HL-60/S4 treated with retinoic acid at 250 ng/mL for 4 days and 3 days (cell line): ENCODE measurements around the gene PTK7.
"Not testable (repeated sequence)": the region's sequence is repeated elsewhere in the genome, so short reads cannot be mapped to it uniquely, and the experiment has no call there.

Source experiments
- in situ Hi-C: fragments of 300-500 bp; cut with MboI; formaldehyde crosslinking; loops from 2 replicates; pipeline ENCODE4 v1.7.0; 2022; ENCODE audit warnings: low sequenced_read_pairs

PTK7 gene

DNA sequence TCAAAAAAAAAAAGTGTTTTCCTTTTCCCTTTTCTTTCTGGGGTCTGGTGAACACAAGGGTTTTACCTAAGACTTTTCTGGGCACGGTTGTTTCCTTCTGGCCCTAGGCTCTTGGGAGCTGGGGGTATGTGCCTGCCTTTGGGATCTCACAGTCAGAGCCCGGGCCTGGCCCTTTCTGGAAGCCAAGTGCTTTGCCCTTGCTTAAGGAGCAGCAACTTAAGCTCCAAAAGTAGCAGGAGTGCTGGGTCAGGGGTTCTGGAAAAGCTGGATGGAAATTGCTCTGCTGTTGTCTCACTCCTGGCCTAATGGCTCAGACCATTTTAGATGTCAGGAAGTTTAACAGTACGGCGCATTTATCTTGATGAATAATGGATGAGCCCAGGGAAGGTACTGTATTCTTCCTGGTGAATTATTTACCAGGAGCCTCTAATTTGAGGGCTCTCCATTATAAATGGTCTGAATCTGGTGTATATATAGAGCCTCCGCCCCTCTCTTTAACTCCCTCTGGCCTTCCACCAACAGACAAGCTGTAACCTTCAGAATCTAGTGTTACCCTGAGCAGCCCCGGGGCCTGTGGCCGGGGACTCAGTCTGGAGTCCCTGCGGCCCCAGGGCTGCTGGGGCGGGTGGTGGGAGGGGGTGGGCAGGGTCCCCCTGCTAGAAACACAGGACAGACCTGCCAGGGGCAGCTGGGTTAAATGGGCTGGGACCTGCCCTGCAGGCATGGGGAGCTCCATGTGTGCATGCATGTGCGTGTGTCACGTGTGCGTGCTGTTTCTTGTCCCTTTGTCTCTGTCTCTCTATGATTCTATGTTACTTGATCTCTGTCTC is 37.5 kb downstream of the PTK7 start:
- in situ Hi-C loops = no loop called here

DNA sequence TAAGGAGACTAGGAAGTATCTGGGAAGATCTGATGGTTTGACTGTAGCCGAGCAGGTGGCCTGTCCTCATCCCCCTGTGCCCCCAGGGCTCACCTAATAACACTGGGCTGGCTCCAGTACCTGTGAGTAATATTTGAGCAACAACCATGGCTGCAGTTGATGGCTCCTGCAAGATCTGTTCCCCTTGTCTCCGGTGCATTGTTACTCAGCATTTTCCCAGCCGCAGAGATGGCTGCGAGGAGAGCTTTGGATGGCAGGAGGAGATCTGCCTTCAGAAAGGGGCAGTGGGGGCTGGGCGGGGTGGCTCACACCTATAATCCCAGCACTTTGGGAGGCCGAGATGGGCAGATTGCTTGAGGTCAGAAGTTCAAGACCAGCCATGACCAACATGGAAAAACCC is 39.3 kb downstream of the PTK7 start:
- in situ Hi-C loops = no loop called here

GRCh38 chr6:43117466-43117865 is 41.4 kb downstream of the PTK7 start:
- in situ Hi-C loops = not testable (repeated sequence)

DNA sequence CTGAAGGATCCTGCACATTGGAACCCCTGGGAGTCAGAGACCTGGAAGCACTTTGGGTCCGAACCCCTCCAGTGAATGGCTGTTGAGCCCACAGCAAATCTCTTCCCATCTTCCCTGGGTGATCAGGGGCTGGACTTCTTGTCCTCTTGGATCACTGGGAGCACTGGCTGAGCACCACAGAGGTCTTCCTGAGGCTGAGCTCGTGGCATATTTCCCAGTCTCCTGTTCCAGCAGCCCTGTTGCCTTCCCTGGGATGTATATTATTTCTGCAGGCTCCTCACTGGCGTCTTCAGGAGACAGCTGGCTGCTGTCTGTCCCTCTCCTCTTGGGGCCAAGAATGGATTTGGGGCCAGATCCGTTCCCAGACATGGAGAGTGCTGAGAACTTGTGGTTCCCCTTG is 43.4 kb downstream of the PTK7 start:
- in situ Hi-C loops = no loop called here

- in situ Hi-C loops = no loop called here
These were observed 44.1 kb downstream of the PTK7 start for GRCh38 chr6:43120101-43120763.

DNA sequence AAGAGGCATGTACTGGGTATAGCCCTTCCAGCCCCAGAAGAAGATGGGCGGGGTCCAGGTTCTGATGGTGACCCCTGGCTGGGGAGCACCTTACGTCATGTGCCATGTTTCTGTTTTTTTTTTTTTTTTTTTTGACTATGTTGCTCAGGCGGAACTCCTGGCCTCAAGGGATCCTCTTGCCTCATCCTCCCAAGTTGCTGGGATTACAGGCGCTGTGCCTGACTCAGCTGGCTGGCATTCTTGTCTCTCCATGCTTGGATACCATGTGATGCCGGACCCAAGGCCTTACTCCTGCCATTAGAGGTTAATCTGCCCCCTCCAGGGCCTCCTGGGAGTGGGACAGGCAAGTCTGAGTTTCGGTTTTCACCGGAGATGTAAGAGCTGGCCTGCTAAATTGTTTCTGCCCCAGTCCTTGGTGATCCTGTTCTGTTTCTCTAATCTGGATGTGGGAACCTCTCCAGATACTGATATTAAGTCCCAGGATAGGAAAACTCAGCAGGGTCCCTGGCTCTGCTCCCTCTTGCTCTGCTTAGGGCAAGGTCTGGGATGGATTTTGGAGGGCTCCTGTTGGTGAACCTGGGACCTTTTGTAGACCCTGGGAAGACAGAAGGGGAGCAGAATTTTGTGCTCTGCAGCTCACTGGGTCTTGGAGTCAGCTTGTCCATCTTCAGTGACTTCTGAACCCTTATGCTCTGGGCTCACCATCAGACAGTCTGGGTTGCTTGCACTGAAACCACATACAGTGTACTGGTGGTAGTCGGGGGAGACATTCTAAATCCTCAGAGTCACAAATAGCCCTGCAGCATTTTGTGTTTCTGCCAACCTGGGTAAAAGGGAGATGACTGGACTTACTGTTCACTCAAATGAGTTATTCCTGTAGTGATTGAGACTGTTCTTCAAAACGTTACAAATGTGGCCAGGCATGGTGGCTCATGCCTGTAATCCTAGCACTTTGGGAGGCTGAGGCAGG is 45.1 kb downstream of the PTK7 start:
- in situ Hi-C loops = no loop called here

DNA sequence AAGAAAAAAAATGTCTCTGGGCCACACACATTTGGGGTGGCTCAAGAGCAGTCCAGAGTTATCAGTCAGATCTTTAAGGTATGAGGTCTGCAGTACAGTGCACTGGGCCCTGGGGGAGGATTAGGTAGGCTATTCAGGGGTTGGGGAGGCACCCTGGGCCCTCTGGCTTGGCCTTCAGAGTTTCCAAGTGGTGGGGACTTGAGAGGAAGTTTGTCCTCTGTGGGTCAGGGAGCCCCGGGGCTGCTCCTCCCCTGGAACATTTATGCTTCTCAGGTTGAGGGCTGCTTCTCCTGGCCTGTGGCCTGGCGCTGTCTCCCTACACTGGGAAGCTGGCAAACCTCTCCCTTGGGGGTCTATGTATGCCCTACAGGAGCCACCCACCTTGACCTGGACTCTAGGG is 46.0 kb downstream of the PTK7 start:
- in situ Hi-C loops = no loop called here

DNA sequence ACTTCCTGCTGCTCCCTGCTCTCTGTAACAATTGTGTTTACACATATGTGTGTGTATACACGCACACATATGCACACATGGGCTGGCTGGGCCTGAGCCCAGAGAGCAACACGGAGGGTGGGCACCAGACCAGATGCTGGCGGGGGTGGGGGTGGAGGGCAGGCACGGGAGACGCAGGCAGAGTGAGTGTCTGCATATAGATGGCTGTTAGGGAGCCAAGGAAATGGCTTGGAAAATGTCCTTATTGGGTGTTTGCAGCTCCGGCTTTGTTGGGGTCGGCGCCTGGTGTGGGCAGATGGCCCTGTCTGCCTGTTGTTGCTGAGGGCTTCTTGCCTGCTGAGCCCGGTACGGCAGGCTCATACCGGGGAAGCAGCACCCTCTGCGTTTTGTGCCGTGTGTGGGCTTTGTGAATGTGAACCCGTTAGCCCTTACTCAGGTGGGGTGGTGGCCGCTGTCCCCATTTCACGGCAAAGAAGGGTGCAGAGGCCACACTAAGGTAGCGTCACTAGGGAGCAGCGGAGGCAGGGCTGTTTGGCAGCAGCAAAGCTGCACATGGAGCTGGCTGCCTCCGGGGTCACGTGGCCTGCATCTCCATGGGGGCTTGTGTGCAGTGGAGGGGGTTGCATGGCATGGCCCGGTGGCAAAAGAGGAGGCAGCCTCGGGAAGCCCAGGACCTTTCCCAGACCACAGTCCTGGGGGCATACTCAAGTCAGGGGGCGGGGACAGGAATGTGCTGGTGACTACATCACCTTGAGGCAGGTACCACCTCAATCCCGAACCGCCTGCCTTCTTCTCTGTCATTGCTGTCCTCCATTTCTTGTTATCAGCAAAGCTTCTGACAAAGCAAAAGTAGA is 47.6 kb downstream of the PTK7 start:
- in situ Hi-C loops = no loop called here

- in situ Hi-C loops = no loop called here
These were observed 48.4 kb downstream of the PTK7 start for GRCh38 chr6:43124481-43124880.

DNA sequence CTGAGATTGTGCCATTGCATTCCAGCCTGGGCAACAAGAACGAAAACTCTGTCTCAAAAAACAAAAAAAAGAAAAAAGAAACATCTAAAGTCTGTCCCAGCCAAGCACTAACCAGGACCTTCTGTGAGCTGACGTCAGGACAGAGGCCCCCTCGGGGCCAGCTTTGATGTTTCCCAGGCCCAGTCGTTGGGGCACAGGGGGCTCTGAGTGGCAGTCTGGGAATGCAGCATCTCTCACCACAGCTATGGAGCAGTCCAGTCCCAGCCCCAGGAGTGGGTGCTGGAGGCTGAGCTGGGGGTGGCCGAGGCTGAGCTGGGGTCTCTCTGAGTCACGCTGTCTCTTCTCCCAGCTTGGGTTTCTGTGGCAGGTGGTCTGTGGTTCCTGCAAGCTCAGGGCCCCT is 49.0 kb downstream of the PTK7 start:
- in situ Hi-C loops = no loop called here

- in situ Hi-C loops = no loop called here
These were observed 49.4 kb downstream of the PTK7 start for GRCh38 chr6:43125555-43125954.

GRCh38 chr6:43127180-43127579 is 51.1 kb downstream of the PTK7 start:
- in situ Hi-C loops = no loop called here

DNA sequence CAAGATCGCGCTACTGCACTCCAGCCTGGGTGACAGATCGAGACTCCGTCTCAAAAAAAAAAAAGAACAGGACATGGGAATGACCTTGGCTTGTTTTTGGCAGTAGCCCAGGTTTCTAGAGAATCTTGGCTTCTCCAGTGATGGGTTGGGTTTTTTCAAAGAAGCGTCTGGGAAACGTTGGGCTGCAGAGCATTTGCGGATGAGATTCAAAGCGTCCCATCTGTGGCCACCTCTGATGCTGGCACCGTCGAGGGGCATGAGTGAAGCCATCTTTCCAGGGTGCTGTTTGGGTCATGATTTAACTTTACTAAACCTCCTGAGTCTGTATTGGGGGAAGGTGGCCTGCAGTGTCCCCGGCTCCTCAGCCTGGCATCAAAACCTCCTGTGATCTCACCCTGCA is 51.8 kb downstream of the PTK7 start:
- in situ Hi-C loops = no loop called here

DNA sequence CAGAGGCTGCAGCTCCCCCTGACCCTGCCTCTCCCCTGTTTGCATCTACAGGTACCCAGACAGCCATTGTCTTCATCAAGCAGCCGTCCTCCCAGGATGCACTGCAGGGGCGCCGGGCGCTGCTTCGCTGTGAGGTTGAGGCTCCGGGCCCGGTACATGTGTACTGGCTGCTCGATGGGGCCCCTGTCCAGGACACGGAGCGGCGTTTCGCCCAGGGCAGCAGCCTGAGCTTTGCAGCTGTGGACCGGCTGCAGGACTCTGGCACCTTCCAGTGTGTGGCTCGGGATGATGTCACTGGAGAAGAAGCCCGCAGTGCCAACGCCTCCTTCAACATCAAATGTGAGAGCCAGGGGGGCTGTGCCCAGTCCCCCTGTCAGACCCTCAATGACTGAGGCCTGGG is 52.8 kb downstream of the PTK7 start:
- in situ Hi-C loops = no loop called here

DNA sequence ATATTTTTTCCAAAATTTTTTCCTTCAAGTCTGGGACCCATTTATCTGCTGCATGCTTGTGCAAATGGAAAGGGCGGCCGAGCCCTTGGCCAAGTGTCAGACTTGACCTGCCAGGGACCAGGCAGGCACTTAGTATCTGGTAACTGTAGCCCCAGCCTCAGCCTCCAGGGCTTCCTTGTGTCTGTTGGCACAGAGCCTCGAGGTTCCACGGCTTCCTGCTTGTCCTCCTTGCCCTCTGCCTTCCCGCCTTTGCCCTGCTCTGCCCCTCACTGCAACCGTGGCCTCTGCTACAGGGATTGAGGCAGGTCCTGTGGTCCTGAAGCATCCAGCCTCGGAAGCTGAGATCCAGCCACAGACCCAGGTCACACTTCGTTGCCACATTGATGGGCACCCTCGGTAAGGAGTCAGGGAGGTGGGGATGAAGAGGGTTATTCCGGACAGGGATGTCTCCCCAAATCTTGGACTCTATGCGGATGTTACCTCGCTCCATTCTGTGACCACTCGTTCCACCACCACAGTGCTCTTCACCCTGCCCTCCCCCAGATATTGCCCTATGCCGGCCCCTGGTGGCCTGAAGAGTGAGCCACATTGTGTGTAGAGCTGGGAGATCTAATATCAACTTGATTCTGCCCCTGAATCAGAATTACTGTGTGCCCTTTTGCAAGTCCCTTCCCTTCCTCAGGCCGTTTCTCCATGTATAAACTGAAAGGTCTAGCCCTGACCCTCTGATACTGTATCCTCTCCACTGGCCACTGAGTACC is 53.5 kb downstream of the PTK7 start:
- in situ Hi-C loops = no loop called here

GRCh38 chr6:43130429-43130828 is 54.3 kb downstream of the PTK7 start:
- in situ Hi-C loops = no loop called here

DNA sequence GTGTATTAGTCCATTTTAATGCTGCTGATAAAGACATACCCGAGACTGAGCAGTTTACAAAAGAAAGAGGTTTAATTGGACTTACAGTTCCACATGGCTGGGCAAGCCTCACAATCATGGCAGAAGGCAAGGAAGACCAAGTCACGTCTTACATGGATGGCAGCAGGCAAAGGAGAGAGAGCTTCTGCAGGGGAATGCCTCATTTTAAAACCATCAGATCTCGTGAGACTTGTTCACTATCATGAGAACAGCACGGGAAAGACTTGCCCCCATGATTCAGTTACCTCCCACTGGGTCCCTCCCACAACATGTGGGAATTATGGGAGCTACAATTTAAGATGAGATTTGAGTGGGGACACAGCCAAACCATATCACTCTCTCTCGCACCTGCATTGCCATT is 55.3 kb downstream of the PTK7 start:
- in situ Hi-C loops = not testable (repeated sequence)

DNA sequence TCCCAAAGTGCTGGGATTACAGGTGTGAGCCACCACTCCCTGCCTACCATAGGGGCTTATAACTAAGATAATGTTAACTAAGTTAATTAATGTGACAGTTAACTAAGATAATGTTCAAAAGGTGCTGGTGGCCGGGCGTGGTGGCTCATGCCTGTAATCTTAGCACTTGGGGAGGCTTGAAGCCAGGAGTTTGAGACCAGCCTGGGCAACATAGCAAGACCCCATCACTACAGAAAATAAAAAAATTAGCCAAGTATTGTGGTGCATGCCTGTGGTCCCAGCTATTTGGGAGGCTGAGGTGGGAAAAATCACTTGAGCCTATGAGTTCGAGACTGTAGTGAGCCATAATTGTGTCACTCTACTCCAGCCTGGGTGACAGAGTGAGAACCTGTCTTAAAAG is 62.2 kb downstream of the PTK7 start:
- in situ Hi-C loops = no loop called here

DNA sequence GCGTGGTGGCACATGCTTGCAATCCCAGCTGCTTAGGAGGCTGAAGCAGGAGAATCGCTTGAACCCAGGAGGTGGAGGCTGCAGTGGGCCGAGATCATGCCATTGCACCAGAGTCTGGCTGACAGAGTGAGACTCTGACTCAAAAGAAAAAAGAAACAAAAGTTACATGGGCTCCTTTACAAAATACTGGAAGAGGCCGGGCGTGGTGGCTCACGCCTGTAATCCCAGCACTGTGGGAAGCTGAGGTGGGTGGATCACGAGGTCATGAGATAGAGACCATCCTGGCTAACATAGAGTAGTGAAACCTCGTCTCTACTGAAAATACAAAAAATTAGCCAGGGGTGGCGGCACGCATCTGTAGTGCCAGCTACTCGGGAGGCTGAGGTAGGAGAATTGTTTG is 63.9 kb downstream of the PTK7 start:
- in situ Hi-C loops = loop anchor here (10.0 kb wide), 1 partner anchor 235 kb away; no protein-coding TSS in a partner anchor

- in situ Hi-C loops = loop anchor here (10.0 kb wide), 1 partner anchor 237 kb away; no protein-coding TSS in a partner anchor
These were observed 65.5 kb downstream of the PTK7 start for GRCh38 chr6:43141644-43142043.
